OCI-LY3 (cell line): Measurements from ENCODE around the gene CFP.

Source experiments
- EZH2phosphoT487 ChIP-seq: fragments of 200-600 bp; shearing (Covaris generic); IDR thresholded peaks from 2 replicates; pipeline ENCODE4 v1.6.1; 2018; ENCODE audit warnings: antibody characterized with exemption, mixed run types, low read depth
- TF ChIP-seq, protein P1 (sequence below): fragments of 200-600, 300-600 bp; sonication (generic); IDR thresholded peaks from 2 replicates; pipeline ENCODE4 v1.5.1; 2014; ENCODE audit warnings: antibody characterized with exemption, low read length, low read depth

DNA sequence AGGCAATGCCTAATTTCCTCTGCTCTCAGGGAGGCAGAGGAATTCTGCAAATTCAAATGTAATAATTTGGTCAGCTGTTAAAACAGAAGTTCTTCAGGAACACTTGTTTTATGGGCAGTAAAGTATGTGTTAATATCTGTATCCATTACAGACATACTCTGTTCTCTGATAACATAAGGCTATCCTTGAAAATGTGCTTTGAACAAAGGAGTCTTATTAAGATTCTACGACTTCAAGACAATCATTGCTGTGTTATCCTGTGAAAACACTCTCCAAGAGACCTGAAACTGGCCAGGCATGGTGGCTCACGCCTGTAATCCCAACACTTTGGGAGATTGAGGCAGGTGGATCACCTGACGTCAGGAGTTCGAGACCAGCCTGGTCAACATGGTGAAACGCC, 1.9 kb upstream of the CFP start:
- TF ChIP-seq, protein P1, sequence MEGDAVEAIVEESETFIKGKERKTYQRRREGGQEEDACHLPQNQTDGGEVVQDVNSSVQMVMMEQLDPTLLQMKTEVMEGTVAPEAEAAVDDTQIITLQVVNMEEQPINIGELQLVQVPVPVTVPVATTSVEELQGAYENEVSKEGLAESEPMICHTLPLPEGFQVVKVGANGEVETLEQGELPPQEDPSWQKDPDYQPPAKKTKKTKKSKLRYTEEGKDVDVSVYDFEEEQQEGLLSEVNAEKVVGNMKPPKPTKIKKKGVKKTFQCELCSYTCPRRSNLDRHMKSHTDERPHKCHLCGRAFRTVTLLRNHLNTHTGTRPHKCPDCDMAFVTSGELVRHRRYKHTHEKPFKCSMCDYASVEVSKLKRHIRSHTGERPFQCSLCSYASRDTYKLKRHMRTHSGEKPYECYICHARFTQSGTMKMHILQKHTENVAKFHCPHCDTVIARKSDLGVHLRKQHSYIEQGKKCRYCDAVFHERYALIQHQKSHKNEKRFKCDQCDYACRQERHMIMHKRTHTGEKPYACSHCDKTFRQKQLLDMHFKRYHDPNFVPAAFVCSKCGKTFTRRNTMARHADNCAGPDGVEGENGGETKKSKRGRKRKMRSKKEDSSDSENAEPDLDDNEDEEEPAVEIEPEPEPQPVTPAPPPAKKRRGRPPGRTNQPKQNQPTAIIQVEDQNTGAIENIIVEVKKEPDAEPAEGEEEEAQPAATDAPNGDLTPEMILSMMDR: no peak
- no peak for TF ChIP-seq EZH2phosphoT487
